GM12801 (cell line): Measurements from ENCODE around the gene TRAK1.

Source experiments
- CTCF ChIP-seq: IDR thresholded peaks from one replicate; pipeline ENCODE4 v1.5.1; 2011; ENCODE audit warnings: control low read depth; ENCODE audit not compliant: insufficient read length; ENCODE audit errors: extremely low read depth

Gene TRAK1

GRCh38 chr3:42090973-42091731 is at the start of gene TRAK1:
Gene TRAK1, plus strand, starts transcription at chr3:42091357. Its CDS starts 113 bp downstream, at chr3:42091470.
- no peak for TF ChIP-seq CTCF

- no peak for TF ChIP-seq CTCF
Observed at GRCh38 chr3:42042747-42043098, 48.4 kb upstream of the TRAK1 start.

- TF ChIP-seq CTCF: no peak
Observed at GRCh38 chr3:42043099-42043813, 47.9 kb upstream of the TRAK1 start.

GRCh38 chr3:42045708-42046243 is 45.4 kb upstream of the TRAK1 start:
- no peak for TF ChIP-seq CTCF

GRCh38 chr3:42050126-42050525 is 41.0 kb upstream of the TRAK1 start:
- TF ChIP-seq CTCF: no peak

- no peak for TF ChIP-seq CTCF
Observed at GRCh38 chr3:42051384-42052131, 39.6 kb upstream of the TRAK1 start.

GRCh38 chr3:42052132-42052483 is 39.0 kb upstream of the TRAK1 start:
- no peak for TF ChIP-seq CTCF
